PC-9 (cell line): ENCODE data around the gene PXDN. TPM values are rescaled to one million over a fixed set of nuclear protein-coding genes. Genes with fewer than 3 reads are reported as not detected.

ENCODE experiments used
- BruUV-seq: library from RNA; stranded (reverse); fragments of 400-500 nt; replicated peaks from 2 replicates; lab custom pipeline; 2021; lab: Mats Ljungman, UMichigan
- CTCF ChIA-PET: fragments of 300-600 bp; sonication (Branson Sonifier 250); formaldehyde crosslinking; loops from one replicate; lab custom pipeline; 2022; ENCODE audit warnings: antibody characterized with exemption; lab: Charles Lee
- POLR2A ChIA-PET: fragments of 300-600 bp; sonication (Branson Sonifier 250); formaldehyde crosslinking; loops from one replicate; lab custom pipeline; 2022; ENCODE audit warnings: antibody characterized with exemption; ENCODE audit not compliant: unreplicated experiment; lab: Charles Lee
- DNase-seq, 2 experiments: peaks; one replicate each; pipeline versions ENCODE4 v3.0.0 to v3.0.0-alpha.2; 2015 to 2022; ENCODE audit warnings: mixed read lengths in 1 of 2
- H2AFZ ChIP-seq: fragments of 200-600 bp; sonication (generic); 2 replicates; pipeline ENCODE4 v1.8.1; 2017; ENCODE audit warnings: antibody characterized with exemption
- H3F3A ChIP-seq: fragments of 200-600 bp; sonication (generic); 2 replicates; pipeline ENCODE4 v1.8.1; 2017; ENCODE audit warnings: antibody characterized with exemption, mild to moderate bottlenecking, low read depth; ENCODE audit not compliant: insufficient read depth
- H3K27ac ChIP-seq: fragments of 200-600 bp; sonication (generic); 2 replicates; pipeline ENCODE4 v1.6.1; 2016; ENCODE audit warnings: mixed run types
- H3K27me3 ChIP-seq: fragments of 200-600 bp; sonication (generic); 2 replicates; pipeline ENCODE4 v1.6.1; 2016; ENCODE audit warnings: low read depth, mixed run types; ENCODE audit not compliant: insufficient read depth
- H3K36me3 ChIP-seq: fragments of 200-600 bp; sonication (generic); 2 replicates; pipeline ENCODE4 v1.6.1; 2016; ENCODE audit warnings: low read depth, mixed run types
- H3K4me1 ChIP-seq: fragments of 200-600 bp; sonication (generic); replicated peaks from 2 replicates; pipeline ENCODE4 v1.6.1; 2016; ENCODE audit warnings: mixed run types; ENCODE audit not compliant: insufficient read depth
- H3K4me2 ChIP-seq: fragments of 200-600 bp; sonication (generic); 2 replicates; pipeline ENCODE4 v1.6.1; 2017; ENCODE audit warnings: mixed run types
- H3K4me3 ChIP-seq: fragments of 200-600 bp; sonication (generic); 2 replicates; pipeline ENCODE4 v1.6.1; 2016; ENCODE audit warnings: mixed run types
- H3K79me2 ChIP-seq: fragments of 200-600 bp; sonication (generic); 2 replicates; pipeline ENCODE4 v1.6.1; 2017; ENCODE audit warnings: low read depth, mixed run types
- H3K9me2 ChIP-seq: fragments of 200-600 bp; sonication (generic); 2 replicates; pipeline ENCODE4 v1.8.1; 2017; ENCODE audit warnings: mild to moderate bottlenecking; ENCODE audit not compliant: insufficient read depth
- H3K9me3 ChIP-seq: fragments of 200-600 bp; sonication (generic); 2 replicates; pipeline ENCODE4 v1.8.1; 2016; ENCODE audit warnings: low read depth; ENCODE audit not compliant: insufficient read depth
- H4K20me1 ChIP-seq: fragments of 200-600 bp; sonication (generic); 2 replicates; pipeline ENCODE4 v1.8.1; 2017; ENCODE audit not compliant: insufficient read depth
- EZH2 ChIP-seq: fragments of 200-600 bp; sonication (generic); IDR thresholded peaks from 2 replicates; pipeline ENCODE4 v1.8.0; 2017; ENCODE audit warnings: antibody characterized with exemption, low read depth
- intact Hi-C: fragments of 100-400 bp; cut with micrococcal nuclease; formaldehyde crosslinking; loops from one replicate; pipeline ENCODE4 v1.10.0; 2022; ENCODE audit not compliant: unreplicated experiment
- total RNA-seq: library from RNA; stranded (reverse); gene quantifications from 2 replicates; pipeline ENCODE4 v1.2.3, GENCODE V29; 2021
- TF ChIP-seq, protein P1 (sequence below): fragments of 200-600 bp; sonication (generic); conservative IDR thresholded peaks from 2 replicates; pipeline ENCODE4 v1.6.1; 2017; ENCODE audit warnings: mixed run types, antibody characterized with exemption, mild to moderate bottlenecking, moderate library complexity

The PXDN gene
- total RNA-seq, 1 experiment from 2014 or later: 91.1 TPM

DNA sequence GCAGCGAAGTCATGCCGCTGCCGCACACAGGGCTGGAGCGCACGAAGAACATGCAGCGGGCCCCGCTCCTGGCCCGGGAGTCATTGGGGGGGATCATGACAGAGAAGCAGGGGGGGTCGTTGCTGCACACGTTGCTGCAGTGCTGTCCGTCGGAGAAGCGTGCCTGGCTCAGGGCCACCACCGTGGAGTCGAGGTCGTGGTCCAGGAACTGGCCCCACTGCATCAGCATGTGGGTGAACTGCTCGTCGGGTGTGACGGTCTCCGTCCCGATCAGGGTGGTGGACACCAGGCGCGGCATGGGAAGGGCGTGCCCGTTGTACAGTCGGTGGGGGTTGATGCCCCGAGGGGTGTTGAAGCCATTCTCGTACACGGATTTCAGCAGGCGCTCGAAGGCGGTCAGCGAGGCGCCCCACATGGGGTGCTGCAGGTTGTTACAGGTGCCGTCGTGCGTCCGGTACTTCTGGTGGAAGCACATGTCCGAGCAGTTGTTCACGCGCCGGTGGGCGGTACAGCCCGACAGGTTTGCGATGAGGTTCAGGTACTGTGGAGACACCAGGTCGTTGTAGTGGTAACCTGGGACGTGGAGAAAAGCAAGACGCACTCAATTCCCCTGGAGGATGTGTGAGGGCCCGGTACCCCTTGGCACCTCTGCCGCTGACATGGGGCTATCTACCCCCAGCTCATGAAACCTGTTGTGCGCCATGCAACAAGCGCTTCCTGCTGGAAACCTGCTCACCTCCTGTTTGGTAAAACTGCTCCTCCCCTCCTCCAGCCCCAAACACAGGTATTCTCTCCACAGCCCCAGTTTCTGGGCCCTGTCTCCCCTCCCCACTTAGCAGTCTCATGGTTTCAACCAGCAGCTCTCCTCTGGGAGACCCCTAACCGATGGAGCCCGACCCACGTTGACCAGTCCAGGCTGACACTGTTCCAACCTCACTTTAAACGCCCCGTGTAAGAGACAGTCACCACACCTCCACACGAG is 94.9 kb downstream of the PXDN start:
- Histone ChIP-seq H3K4me2 (no peak overlapping the region), H3K27ac (no peak overlapping the region), H3K36me3 (no peaks in the 10 kb centered on the region), H3K27me3 (peaks cover 11% of the 10 kb centered on the region; the same call in 1 of the 2 replicates), H3F3A (peaks cover 4% of the 10 kb centered on the region; the same call in 1 of the 2 replicates), H4K20me1 (peaks cover 7% of the 10 kb centered on the region; the same call in 1 of the 2 replicates), H3K9me3 (no peaks in the 10 kb centered on the region), H3K9me2 (no peaks in the 10 kb centered on the region), H2AFZ (no peak overlapping the region), H3K4me1 (no peaks in the 10 kb centered on the region), H3K79me2 (no peaks in the 10 kb centered on the region), H3K4me3 (no peak overlapping the region)
- no peak for DNase-seq
- BruUV-seq: no TSS peak
- TF ChIP-seq EZH2: no peak
- TF ChIP-seq, protein P1, sequence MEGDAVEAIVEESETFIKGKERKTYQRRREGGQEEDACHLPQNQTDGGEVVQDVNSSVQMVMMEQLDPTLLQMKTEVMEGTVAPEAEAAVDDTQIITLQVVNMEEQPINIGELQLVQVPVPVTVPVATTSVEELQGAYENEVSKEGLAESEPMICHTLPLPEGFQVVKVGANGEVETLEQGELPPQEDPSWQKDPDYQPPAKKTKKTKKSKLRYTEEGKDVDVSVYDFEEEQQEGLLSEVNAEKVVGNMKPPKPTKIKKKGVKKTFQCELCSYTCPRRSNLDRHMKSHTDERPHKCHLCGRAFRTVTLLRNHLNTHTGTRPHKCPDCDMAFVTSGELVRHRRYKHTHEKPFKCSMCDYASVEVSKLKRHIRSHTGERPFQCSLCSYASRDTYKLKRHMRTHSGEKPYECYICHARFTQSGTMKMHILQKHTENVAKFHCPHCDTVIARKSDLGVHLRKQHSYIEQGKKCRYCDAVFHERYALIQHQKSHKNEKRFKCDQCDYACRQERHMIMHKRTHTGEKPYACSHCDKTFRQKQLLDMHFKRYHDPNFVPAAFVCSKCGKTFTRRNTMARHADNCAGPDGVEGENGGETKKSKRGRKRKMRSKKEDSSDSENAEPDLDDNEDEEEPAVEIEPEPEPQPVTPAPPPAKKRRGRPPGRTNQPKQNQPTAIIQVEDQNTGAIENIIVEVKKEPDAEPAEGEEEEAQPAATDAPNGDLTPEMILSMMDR: no peak
- ChIA-PET POLR2A (no interaction called here), CTCF (no interaction called here)
- intact Hi-C loops: no loop called here

DNA sequence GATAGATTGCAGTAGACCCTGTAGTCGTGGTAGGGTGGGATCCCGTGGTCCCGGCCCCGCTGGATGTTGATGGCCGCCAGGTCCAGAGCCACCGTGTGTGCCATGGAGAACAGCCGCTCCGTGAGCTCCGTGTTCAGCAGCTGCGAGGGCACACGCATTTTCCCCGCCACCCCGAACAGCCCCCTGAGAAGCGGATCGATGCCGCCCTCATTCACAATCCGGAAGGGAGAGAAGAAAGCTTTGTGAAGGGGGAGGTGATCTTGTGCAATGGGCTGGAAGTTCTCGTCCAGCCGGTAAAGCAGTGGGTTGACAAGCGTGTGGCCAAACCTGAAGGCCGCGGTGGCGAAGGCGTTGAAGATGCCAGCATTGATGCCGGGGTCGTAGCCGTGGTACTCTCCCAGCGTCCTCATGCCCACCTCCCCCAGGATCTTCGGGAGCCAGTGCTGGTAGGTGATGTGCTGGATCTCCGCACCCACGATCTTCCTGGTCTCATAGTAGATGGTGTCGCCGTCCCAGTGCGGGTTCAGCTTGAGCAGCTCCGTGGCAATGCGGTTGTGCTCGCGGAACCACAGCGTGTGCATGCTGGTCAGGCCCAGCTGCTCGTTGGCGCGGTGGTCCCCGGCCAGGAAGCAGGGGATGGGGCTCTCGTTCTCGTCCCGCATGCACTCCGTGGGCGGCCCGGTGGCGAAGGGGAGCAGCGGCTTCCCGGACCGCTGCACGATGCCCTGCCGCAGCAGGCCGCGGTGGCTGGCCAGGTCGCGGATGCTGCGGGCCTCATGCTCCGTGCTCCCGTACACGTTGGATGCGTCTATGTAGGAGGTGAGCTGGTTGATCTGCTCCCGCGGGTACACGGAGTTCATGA is 95.8 kb downstream of the PXDN start:
- Histone ChIP-seq H3K79me2 (no peaks in the 10 kb centered on the region), H3K27ac (no peak overlapping the region), H3F3A (peaks cover under 1% of the 10 kb centered on the region; the same call in 1 of the 2 replicates), H2AFZ (no peak overlapping the region), H3K36me3 (no peaks in the 10 kb centered on the region), H3K9me3 (no peaks in the 10 kb centered on the region), H3K4me3 (no peak overlapping the region), H3K4me1 (no peaks in the 10 kb centered on the region), H4K20me1 (0 out of 2 replicates have a peak, but pooled peaks cover 4% of the 10 kb centered on the region), H3K27me3 (peaks cover 11% of the 10 kb centered on the region; the same call in 1 of the 2 replicates), H3K4me2 (no peak overlapping the region), H3K9me2 (no peaks in the 10 kb centered on the region)
- TF ChIP-seq EZH2: no peak
- TF ChIP-seq, protein P1: no peak
- BruUV-seq: no TSS peak
- no peak for DNase-seq
- POLR2A ChIA-PET: no interaction called here
- intact Hi-C loops: no loop called here
- CTCF ChIA-PET: interaction anchor here (0.9 kb wide), 1 partner anchor 95 kb away, joined by 3 read pairs; no protein-coding TSS in a partner anchor
